HL-60/S4 treated with phorbol 12-myristate 13-acetate at 8.2 ng/mL for 4 days and 3 days (cell line): ENCODE data around the gene PCED1B.
"Not testable (repeated sequence)": the region's sequence is repeated elsewhere in the genome, so short reads cannot be mapped to it uniquely, and the experiment has no call there.

Experiments
- in situ Hi-C: fragments of 300-500 bp; cut with MboI; formaldehyde crosslinking; loops from 2 replicates; pipeline ENCODE4 v1.15.0; 2022; ENCODE audit warnings: low sequenced_read_pairs

PCED1B gene

DNA sequence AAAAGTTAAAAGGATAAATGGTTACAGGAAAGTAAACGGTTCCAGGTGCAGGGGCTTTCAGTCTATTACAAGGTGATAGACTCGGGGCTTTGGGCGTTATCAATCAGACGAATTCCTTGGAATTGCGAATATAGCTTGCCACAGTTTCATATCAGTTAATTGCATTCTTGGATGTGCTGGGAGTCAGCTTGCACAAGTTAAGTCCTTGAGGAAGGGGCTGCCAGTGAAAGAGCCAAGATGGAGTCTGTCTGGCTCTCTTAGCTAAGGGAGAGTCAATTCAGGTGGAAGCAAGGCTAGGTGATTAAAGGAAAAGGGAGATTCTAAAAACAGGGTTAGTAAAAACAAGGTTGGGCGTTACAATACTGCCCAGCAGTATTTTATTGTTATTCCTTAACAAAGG lies 121.8 kb downstream of the PCED1B start:
- in situ Hi-C loops, result not testable (repeated sequence)

DNA sequence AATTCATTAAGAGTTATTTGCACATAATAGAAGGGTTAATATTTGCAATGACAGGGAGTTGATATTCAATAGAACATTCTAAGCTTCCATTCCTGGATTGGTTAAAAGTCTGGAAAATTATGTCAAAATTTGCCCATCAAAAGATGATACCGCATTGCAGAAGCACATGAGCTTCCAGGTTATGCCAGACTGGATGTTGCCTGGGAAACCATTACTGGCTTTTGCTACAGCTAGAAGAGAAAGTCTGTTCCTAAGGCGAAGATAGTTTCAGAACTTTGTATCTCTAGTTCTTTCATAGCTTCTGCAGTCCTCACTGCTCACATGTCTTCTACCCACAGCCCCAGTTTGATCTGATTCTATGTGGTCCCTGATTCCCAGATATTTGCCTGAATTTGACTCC lies 122.8 kb downstream of the PCED1B start:
- in situ Hi-C loops, result no loop called here

DNA sequence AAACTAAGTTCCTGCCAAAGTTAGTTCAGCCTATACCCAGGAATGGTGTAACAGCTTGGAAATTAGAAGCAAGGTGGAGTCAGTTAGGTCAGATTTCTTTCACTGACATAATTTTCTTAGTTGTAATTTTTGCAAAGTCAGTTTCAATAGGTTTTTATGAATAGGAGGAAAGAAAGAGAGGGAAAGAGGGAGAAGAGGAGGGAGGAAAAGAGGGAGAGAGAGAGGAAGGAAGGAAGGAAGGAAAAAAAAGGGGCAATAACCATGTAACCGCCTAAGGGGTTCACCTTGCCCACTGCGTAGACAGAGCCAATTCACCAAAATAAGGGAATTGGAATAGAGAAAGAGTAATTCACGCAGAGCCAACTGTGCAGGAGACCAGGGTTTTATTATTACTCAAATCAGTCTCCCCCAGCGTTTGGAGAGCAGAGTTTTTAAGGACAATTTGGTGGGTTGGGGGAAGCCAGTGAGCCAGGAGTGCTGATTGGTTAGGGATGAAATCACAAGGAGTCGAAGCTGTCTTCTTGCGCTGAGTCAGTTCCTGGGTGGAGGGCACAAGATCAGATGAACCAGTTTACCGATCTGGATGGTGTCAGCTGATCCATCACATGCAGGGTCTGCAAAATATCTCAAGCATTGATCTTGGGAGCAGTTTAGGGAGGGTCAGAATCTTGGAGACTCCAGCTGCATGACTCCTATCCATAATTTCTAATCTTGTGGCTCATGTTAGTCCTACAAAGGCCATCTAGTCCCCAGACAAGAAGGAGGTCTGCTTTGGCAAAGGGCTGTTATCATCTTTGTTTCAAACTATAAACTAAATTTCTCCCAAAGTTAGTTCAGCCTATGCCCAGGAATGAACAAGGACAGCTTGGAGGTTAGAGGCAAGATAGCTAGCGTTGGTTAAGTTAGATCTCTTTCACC lies 126.4 kb downstream of the PCED1B start:
- in situ Hi-C loops, result no loop called here

- in situ Hi-C loops, result no loop called here
Measured at GRCh38 chr12:47206450-47207339, 127.3 kb downstream of the PCED1B start.

- in situ Hi-C loops, result no loop called here
Measured at GRCh38 chr12:47207340-47207717, 127.9 kb downstream of the PCED1B start.

DNA sequence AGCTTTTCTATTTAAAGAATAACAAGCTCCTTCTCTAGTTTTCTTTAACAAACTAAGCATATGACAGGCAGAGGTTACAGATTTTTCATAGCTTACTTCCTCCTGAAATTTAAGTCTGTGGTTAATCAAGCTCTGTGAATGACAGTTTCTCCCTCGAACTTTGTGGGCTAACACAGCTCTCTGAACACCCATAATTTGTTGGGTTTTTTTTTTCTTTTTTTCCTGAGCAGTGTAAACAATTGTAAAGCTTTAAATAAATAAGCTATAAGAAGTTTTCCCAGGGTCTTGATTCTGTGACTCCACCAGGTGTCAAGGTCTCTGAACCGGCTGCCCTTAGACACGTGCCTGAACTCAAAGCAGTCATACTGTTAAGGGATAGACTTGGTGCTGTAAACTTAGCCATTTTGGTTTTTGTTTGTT lies 128.4 kb downstream of the PCED1B start:
- in situ Hi-C loops, result no loop called here

- in situ Hi-C loops, result no loop called here
Measured at GRCh38 chr12:47209014-47209413, 129.6 kb downstream of the PCED1B start.

DNA sequence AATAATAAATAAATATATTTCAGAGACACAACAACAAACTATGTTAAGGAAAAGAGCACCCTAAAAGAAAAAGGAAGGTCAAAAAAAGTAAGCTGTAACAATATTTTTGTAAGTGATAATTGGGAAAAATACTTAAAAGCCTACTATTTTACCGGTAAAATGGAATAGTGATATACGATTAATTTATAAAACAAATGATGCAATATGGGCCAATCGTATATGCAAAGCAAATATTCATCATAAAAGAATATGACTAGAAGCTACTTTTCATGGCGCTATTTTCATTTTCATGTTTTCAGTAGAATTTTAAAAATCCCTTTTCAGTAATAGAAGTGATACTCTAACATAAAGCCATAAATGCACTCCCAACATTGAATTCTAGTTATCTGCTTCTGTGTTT lies 131.4 kb downstream of the PCED1B start:
- in situ Hi-C loops, result no loop called here

GRCh38 chr12:47212701-47213039 lies 133.2 kb downstream of the PCED1B start:
- in situ Hi-C loops, result no loop called here

GRCh38 chr12:47213396-47213795 lies 134.0 kb downstream of the PCED1B start:
- in situ Hi-C loops, result no loop called here

- in situ Hi-C loops, result no loop called here
Measured at GRCh38 chr12:47214001-47214619, 134.7 kb downstream of the PCED1B start.

GRCh38 chr12:47214771-47215170 lies 135.3 kb downstream of the PCED1B start:
- in situ Hi-C loops, result no loop called here

- in situ Hi-C loops, result no loop called here
Measured at GRCh38 chr12:47216150-47216677, 136.8 kb downstream of the PCED1B start.

GRCh38 chr12:47217595-47217869 lies 138.1 kb downstream of the PCED1B start:
- in situ Hi-C loops, result not testable (repeated sequence)

GRCh38 chr12:47218191-47218654 lies 138.8 kb downstream of the PCED1B start:
- in situ Hi-C loops, result no loop called here

- in situ Hi-C loops, result no loop called here
Measured at GRCh38 chr12:47219243-47219642, 139.8 kb downstream of the PCED1B start.

- in situ Hi-C loops, result no loop called here
Measured at GRCh38 chr12:47221256-47222023, 142.0 kb downstream of the PCED1B start.

DNA sequence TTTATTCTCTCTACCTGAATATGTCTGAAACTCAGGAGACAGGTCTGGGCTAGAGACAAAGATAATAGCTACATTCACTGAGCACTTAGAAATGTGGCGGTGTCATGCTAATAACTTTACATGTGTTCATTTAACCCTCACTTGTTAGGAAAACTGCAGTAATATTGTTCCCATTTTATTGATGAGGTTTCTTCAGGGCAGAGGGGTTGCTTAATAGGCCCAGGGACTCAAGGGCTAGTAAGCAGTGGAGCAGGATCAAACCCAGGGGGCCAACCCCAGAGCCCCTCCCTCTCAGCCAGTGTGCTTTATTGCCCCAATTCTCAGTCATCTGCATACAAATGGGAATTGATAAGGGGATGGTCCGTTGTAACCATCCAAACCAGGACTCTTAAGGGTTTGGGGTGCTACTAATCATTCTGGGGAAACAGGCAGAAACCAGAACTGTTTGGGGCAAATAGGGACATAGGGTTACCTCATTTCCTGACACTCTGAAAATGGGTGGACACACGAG lies 143.2 kb downstream of the PCED1B start:
- in situ Hi-C loops, result no loop called here

GRCh38 chr12:47223031-47223847 lies 143.8 kb downstream of the PCED1B start:
- in situ Hi-C loops, result no loop called here

GRCh38 chr12:47223848-47224213 lies 144.4 kb downstream of the PCED1B start:
- in situ Hi-C loops, result no loop called here
